OCI-LY7 (cell line): ENCODE data around the gene STMN3. TPM values are rescaled to one million over a fixed set of nuclear protein-coding genes. Genes with fewer than 3 reads are reported as not detected.

Experiments used
- BruUV-seq: library from RNA; stranded (reverse); fragments of 400-500 nt; replicated peaks from 2 replicates; lab custom pipeline; 2021; lab: Mats Ljungman, UMichigan
- CTCF ChIA-PET: fragments of 300-600 bp; sonication (Branson Sonifier 250); formaldehyde crosslinking; loops from one replicate; lab custom pipeline; 2022; ENCODE audit warnings: antibody characterized with exemption; ENCODE audit not compliant: unreplicated experiment; lab: Charles Lee
- POLR2A ChIA-PET: fragments of 300-600 bp; sonication (Branson Sonifier 250); formaldehyde crosslinking; loops from one replicate; lab custom pipeline; 2022; ENCODE audit warnings: antibody characterized with exemption; lab: Charles Lee
- DNase-seq: peaks from one replicate; pipeline ENCODE4 v3.0.0-alpha.2; 2015; ENCODE audit warnings: low spot score
- H2AFZ ChIP-seq: fragments of 200-600 bp; sonication (generic), shearing (Covaris generic); 2 replicates; pipeline ENCODE4 v1.6.1; 2014; ENCODE audit warnings: mild to moderate bottlenecking, antibody characterized with exemption, low read length, moderate library complexity
- H3K27ac ChIP-seq: fragments of 200-600 bp; sonication (generic); 2 replicates; pipeline ENCODE4 v1.5.1; 2014; ENCODE audit warnings: mixed run types, low read depth, mild to moderate bottlenecking, moderate library complexity, low read length, inconsistent platforms; ENCODE audit not compliant: poor library complexity, severe bottlenecking
- H3K36me3 ChIP-seq: fragments of 200-600 bp; sonication (generic); 2 replicates; pipeline ENCODE4 v1.6.1; 2014; ENCODE audit warnings: mild to moderate bottlenecking, antibody characterized with exemption, low read length, moderate library complexity, mixed read lengths; ENCODE audit not compliant: insufficient read depth
- H3K4me1 ChIP-seq: fragments of 200-600 bp; sonication (generic); 2 replicates; pipeline ENCODE4 v1.5.1; 2014; ENCODE audit warnings: mild to moderate bottlenecking, low read length; ENCODE audit not compliant: insufficient read depth, poor library complexity, severe bottlenecking
- H3K4me2 ChIP-seq: fragments of 200-600 bp; sonication (generic); 2 replicates; pipeline ENCODE4 v1.6.1; 2014; ENCODE audit warnings: mild to moderate bottlenecking, low read length
- H3K4me3 ChIP-seq: fragments of 200-600 bp; sonication (generic); 2 replicates; pipeline ENCODE4 v1.5.1; 2014; ENCODE audit warnings: mild to moderate bottlenecking, low read depth, low read length; ENCODE audit not compliant: poor library complexity, severe bottlenecking
- H3K79me2 ChIP-seq: fragments of 200-600 bp; sonication (generic); 2 replicates; pipeline ENCODE4 v1.6.1; 2016; ENCODE audit warnings: low read depth, mild to moderate bottlenecking, low read length, moderate library complexity, mixed read lengths; ENCODE audit not compliant: insufficient read depth
- H3K9me2 ChIP-seq: fragments of 200-600 bp; sonication (generic); 2 replicates; pipeline ENCODE4 v1.6.1; 2016; ENCODE audit warnings: mild to moderate bottlenecking, low read length, mixed read lengths; ENCODE audit not compliant: insufficient read depth
- H3K9me3 ChIP-seq: fragments of 200-600 bp; sonication (generic); 2 replicates; pipeline ENCODE4 v1.6.1; 2014; ENCODE audit warnings: mild to moderate bottlenecking, mixed run types, low read length, mixed read lengths
- H4K20me1 ChIP-seq: fragments of 200-600 bp; sonication (generic); 2 replicates; pipeline ENCODE4 v1.6.1; 2014; ENCODE audit warnings: mild to moderate bottlenecking, antibody characterized with exemption, low read length, moderate library complexity, mixed read lengths; ENCODE audit not compliant: insufficient read depth
- CTCF ChIP-seq: fragments of 200-600 bp; sonication (generic); conservative IDR thresholded peaks from 2 replicates; pipeline ENCODE4 v1.5.1; 2014; ENCODE audit warnings: mild to moderate bottlenecking, antibody characterized with exemption, low read length, moderate library complexity, mixed read lengths
- EZH2phosphoT487 ChIP-seq: fragments of 200-600 bp; sonication (generic); IDR thresholded peaks from 2 replicates; pipeline ENCODE4 v1.6.1; 2018; ENCODE audit warnings: low read depth, borderline replicate concordance, mild to moderate bottlenecking, mixed run types, antibody characterized with exemption, low read length, moderate library complexity, mixed read lengths
- intact Hi-C: fragments of 100-400 bp; cut with micrococcal nuclease; formaldehyde crosslinking; loops from one replicate; pipeline ENCODE4 v1.10.0; 2022; ENCODE audit not compliant: unreplicated experiment
- total RNA-seq, 2 experiments: library from RNA; depleted of rRNA in 1 of 2; stranded (reverse); fragments of >200 nt in 1 of 2; shearing (Covaris generic) in 1 of 2; gene quantifications; 2 replicates each; pipeline ENCODE4 v1.2.3, GENCODE V29; 2014 to 2022

Gene STMN3
- total RNA-seq, 2 experiments from 2014 or later, result 6.7 TPM

GRCh38 chr20:63691711-63692435 is 38.6 kb upstream of the STMN3 start:
- TF ChIP-seq CTCF, result no peak
- no peak for TF ChIP-seq EZH2phosphoT487
- Histone ChIP-seq H3K4me3 (no peak overlapping the region), H3K9me2 (no peaks in the 10 kb centered on the region), H3K4me1 (no peaks in the 10 kb centered on the region), H3K9me3 (no peaks in the 10 kb centered on the region), H3K27ac (no peak overlapping the region), H4K20me1 (no peaks in the 10 kb centered on the region), H3K79me2 (no peaks in the 10 kb centered on the region), H2AFZ (no peak overlapping the region), H3K4me2 (no peak overlapping the region), H3K36me3 (peaks cover 26% of the 10 kb centered on the region)
- intact Hi-C loops, result no loop called here
- POLR2A ChIA-PET, result no interaction called here
- CTCF ChIA-PET, result interaction anchor here (0.6 kb wide), 1 partner anchor 64 kb away, joined by 3 read pairs; no protein-coding TSS in a partner anchor
- no TSS peak for BruUV-seq
- DNase-seq, result no peak

- Histone ChIP-seq H2AFZ (no peak overlapping the region), H3K9me2 (no peaks in the 10 kb centered on the region), H3K27ac (no peak overlapping the region), H3K79me2 (no peaks in the 10 kb centered on the region), H3K4me3 (no peak overlapping the region), H3K36me3 (peaks cover 21% of the 10 kb centered on the region), H4K20me1 (no peaks in the 10 kb centered on the region), H3K9me3 (no peaks in the 10 kb centered on the region), H3K4me1 (no peaks in the 10 kb centered on the region), H3K4me2 (no peak overlapping the region)
- ChIA-PET POLR2A (no interaction called here), CTCF (no interaction called here)
- DNase-seq, result no peak
- no TSS peak for BruUV-seq
- TF ChIP-seq CTCF, result no peak
- TF ChIP-seq EZH2phosphoT487, result no peak
- intact Hi-C loops, result no loop called here
Observed at GRCh38 chr20:63690898-63691710, 37.9 kb upstream of the STMN3 start.
